ENCODE data around the gene PI4KA. TPM values are rescaled to one million over a fixed set of nuclear protein-coding genes. Genes with fewer than 3 reads are reported as not detected.

The PI4KA gene
- total RNA-seq, 1 experiment from 2014 or later: 71.6 TPM

- no peaks in the 10 kb centered on the region for H3K9me3 ChIP-seq (ENCODE audit: low read depth, low read length, poor library complexity, severe bottlenecking)
- no TSS peak for BruUV-seq (replicated peaks)
- ChIA-PET CTCF (no interaction called here), POLR2A (ENCODE audit: low non-redundant PET) (no interaction called here)
- intact Hi-C loops (cut with micrococcal nuclease; ENCODE audit: unreplicated experiment): no loop called here
- TF ChIP-seq CTCF (conservative IDR thresholded peaks at IDR 0.05; ENCODE audit: low read depth, low read length) (no peak), EZH2 (IDR thresholded peaks at IDR 0.05; ENCODE audit: borderline replicate concordance, low read depth, low read length, poor library complexity, severe bottlenecking) (no peak)
- H3K4me1 ChIP-seq (ENCODE audit: insufficient read depth, low read length, poor library complexity, severe bottlenecking): no peaks in the 10 kb centered on the region
- H3K27ac ChIP-seq (ENCODE audit: low read depth, low read length, poor library complexity, severe bottlenecking): no peak overlapping the region
- no peak overlapping the region for H3K4me3 ChIP-seq (ENCODE audit: low read depth, low read length, poor library complexity, severe bottlenecking)
- no peaks in the 10 kb centered on the region for H3K36me3 ChIP-seq (ENCODE audit: insufficient read depth, low read length, poor library complexity, severe bottlenecking)
- DNase-seq (ENCODE audit: low spot score): no peak
- H3K27me3 ChIP-seq (replicated peaks; ENCODE audit: insufficient read depth, low read depth, low read length, poor library complexity): no peaks in the 10 kb centered on the region
Measured at GRCh38 chr22:20863366-20863765, 4.8 kb upstream of the PI4KA start.

DNA sequence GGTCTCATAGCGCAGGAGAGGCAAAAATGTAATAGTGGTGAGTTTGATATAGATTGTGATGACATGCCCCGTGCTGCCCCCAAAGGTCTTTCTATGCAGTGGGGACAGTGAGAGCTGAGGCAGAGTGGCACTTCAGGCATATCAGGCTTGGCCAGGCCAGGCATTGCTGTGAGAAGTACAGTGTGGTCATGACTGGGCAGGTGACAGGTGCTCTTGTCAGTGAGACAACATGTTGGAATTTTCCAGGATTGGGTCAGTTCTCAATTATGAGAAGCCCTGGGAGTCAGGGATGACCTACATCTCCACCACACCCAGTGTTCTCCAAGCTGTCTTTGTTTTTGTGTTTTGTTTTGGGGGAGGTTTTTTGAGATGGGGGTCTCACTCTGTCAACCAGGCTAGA, 3.9 kb upstream of the PI4KA start:
- CTCF ChIA-PET: no interaction called here
- Histone ChIP-seq H3K4me3 (ENCODE audit: low read depth, low read length, poor library complexity, severe bottlenecking) (no peak overlapping the region), H3K9me3 (ENCODE audit: low read depth, low read length, poor library complexity, severe bottlenecking) (no peaks in the 10 kb centered on the region), H3K4me1 (ENCODE audit: insufficient read depth, low read length, poor library complexity, severe bottlenecking) (peaks cover under 1% of the 10 kb centered on the region), H3K36me3 (ENCODE audit: insufficient read depth, low read length, poor library complexity, severe bottlenecking) (no peaks in the 10 kb centered on the region), H3K27me3 (replicated peaks; ENCODE audit: insufficient read depth, low read depth, low read length, poor library complexity) (no peaks in the 10 kb centered on the region), H3K27ac (ENCODE audit: low read depth, low read length, poor library complexity, severe bottlenecking) (no peak overlapping the region)
- BruUV-seq (replicated peaks): no TSS peak
- POLR2A ChIA-PET (ENCODE audit: low non-redundant PET): no interaction called here
- intact Hi-C loops (cut with micrococcal nuclease; ENCODE audit: unreplicated experiment): no loop called here
- TF ChIP-seq EZH2 (IDR thresholded peaks at IDR 0.05; ENCODE audit: borderline replicate concordance, low read depth, low read length, poor library complexity, severe bottlenecking) (no peak), CTCF (conservative IDR thresholded peaks at IDR 0.05; ENCODE audit: low read depth, low read length) (no peak)
- DNase-seq (ENCODE audit: low spot score): no peak

- intact Hi-C loops (cut with micrococcal nuclease; ENCODE audit: unreplicated experiment): no loop called here
- BruUV-seq (replicated peaks): TSS peak; percentile 77
- Histone ChIP-seq H3K9me3 (ENCODE audit: low read depth, low read length, poor library complexity, severe bottlenecking) (no peaks in the 10 kb centered on the region), H3K4me1 (ENCODE audit: insufficient read depth, low read length, poor library complexity, severe bottlenecking) (peaks cover 7% of the 10 kb centered on the region), H3K27ac (ENCODE audit: low read depth, low read length, poor library complexity, severe bottlenecking) (peak overlapping the region; percentile 92), H3K4me3 (ENCODE audit: low read depth, low read length, poor library complexity, severe bottlenecking) (peak overlapping the region; percentile 94), H3K27me3 (replicated peaks; ENCODE audit: insufficient read depth, low read depth, low read length, poor library complexity) (no peaks in the 10 kb centered on the region), H3K36me3 (ENCODE audit: insufficient read depth, low read length, poor library complexity, severe bottlenecking) (no peaks in the 10 kb centered on the region)
- TF ChIP-seq CTCF (conservative IDR thresholded peaks at IDR 0.05; ENCODE audit: low read depth, low read length) (no peak), EZH2 (IDR thresholded peaks at IDR 0.05; ENCODE audit: borderline replicate concordance, low read depth, low read length, poor library complexity, severe bottlenecking) (no peak)
- DNase-seq (ENCODE audit: low spot score): no peak
- POLR2A ChIA-PET (ENCODE audit: low non-redundant PET): no interaction called here
- CTCF ChIA-PET: interaction anchor here (1.0 kb wide), 1 partner anchor 55 kb away, joined by 3 read pairs; no protein-coding TSS in a partner anchor
Measured at GRCh38 chr22:20859615-20860014, 1.0 kb upstream of the PI4KA start.
